Muscle layer of duodenum (tissue), 2 donors: Measurements from ENCODE around the gene ANKHD1.

Experiments used
- H3K27ac ChIP-seq: one replicate; pipeline ENCODE4 v1.7.0; 2013; ENCODE audit warnings: mild to moderate bottlenecking, low read length
- H3K27me3 ChIP-seq: one replicate; pipeline ENCODE4 v1.7.0; 2013; ENCODE audit warnings: low read depth, mild to moderate bottlenecking, control low read depth, low read length
- H3K36me3 ChIP-seq, 2 donors: one replicate each; pipeline ENCODE4 v1.7.0; 2013; ENCODE audit warnings: low read length in 2 of 2, control low read depth in 1 of 2, mild to moderate bottlenecking in 1 of 2; ENCODE audit not compliant: insufficient read depth in 2 of 2, control insufficient read depth in 1 of 2
- H3K4me1 ChIP-seq, 2 donors: one replicate each; pipeline ENCODE4 v1.7.0; 2013; ENCODE audit warnings: low read length in 2 of 2, mild to moderate bottlenecking in 2 of 2, control low read depth in 1 of 2, moderate library complexity in 1 of 2; ENCODE audit not compliant: insufficient read depth in 2 of 2, control insufficient read depth in 1 of 2
- H3K4me3 ChIP-seq, 2 donors: one replicate each; pipeline ENCODE4 v1.7.0; 2013; ENCODE audit warnings: low read length in 2 of 2, low read depth in 1 of 2, mild to moderate bottlenecking in 1 of 2
- H3K9me3 ChIP-seq, 2 donors: one replicate each; pipeline ENCODE4 v1.7.0; 2013; ENCODE audit warnings: low read length in 2 of 2, control low read depth in 1 of 2, mild to moderate bottlenecking in 1 of 2; ENCODE audit not compliant: control insufficient read depth in 1 of 2
- donor health status: healthy.

Gene ANKHD1

DNA sequence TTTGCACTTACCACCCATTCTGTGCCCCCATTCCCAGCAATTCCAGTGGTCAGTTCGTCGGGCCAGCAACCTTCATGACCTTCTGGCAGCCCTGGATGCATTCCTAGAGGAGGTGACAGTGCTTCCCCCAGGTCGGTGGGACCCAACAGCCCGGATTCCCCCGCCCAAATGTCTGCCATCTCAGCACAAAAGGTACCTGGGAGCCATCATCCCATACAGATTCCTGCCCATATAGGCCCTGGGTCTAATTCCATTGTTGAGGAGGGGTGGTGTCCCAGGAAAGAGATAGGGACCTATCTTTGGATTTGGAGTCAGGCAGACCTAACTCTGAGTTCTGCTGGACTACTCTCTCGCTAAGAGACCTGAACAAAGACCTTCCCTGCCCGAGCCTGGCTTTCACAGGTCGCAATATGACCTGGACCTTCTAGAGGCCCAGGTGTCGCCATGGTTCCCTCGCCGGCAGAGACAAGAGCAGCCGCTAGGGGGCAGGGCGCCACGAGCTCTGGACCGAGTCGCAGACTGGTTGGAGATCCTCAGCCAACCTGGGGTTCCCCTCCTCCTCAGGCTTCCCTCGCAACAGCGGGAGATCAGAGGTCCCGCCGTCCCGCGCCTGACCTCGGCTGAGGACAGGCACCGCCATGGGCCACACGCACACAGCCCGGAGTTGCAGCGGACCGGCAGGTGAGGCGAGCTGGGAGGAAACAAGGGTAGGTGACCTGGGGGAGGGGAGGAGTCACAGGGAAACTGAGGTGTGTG is 38.6 kb upstream of the ANKHD1 start:
- no peaks in the 10 kb centered on the region for H3K9me3 ChIP-seq
- H3K27me3 ChIP-seq = no peaks in the 10 kb centered on the region
- peak overlapping the region; percentile 37 to 52 for H3K4me3 ChIP-seq
- no peaks in the 10 kb centered on the region for H3K36me3 ChIP-seq
- H3K27ac ChIP-seq = no peak overlapping the region
- H3K4me1 ChIP-seq = peaks cover 0 to 5% of the 10 kb centered on the region in 2 donors

DNA sequence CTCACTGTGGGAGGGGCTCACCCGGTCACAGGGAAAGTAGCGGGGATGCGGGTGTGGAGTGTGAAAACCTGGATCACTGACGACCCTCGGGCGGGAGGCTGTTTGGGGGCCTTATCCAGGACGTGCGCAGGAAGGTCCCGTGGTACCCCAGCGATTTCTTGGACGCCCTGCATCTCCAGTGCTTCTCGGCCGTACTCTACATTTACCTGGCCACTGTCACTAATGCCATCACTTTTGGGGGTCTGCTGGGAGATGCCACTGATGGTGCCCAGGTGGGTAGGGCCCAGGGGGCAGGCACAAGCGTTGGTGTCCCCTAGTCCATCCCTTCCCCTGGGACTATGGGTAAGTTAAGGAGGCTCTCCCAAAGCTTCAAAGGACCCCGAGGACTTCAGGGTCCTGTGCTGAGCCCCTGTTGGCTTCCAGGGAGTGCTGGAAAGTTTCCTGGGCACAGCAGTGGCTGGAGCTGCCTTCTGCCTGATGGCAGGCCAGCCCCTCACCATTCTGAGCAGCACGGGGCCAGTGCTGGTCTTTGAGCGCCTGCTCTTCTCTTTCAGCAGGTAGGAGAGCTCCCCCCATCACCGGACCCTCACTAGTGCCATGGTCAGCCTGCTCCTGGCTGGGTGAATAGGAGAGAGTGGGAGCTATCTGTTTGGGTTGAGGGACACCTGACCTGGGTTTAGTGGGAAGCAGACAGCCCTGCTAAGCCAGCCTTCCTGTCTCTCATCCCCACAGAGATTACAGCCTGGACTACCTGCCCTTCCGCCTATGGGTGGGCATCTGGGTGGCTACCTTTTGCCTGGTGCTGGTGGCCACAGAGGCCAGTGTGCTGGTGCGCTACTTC is 37.8 kb upstream of the ANKHD1 start:
- Histone ChIP-seq H3K9me3 (no peaks in the 10 kb centered on the region), H3K27ac (no peak overlapping the region), H3K36me3 (no peaks in the 10 kb centered on the region), H3K4me1 (peaks cover 0 to 5% of the 10 kb centered on the region in 2 donors), H3K27me3 (no peaks in the 10 kb centered on the region), H3K4me3 (peak overlapping the region; percentile 37 to 52)

DNA sequence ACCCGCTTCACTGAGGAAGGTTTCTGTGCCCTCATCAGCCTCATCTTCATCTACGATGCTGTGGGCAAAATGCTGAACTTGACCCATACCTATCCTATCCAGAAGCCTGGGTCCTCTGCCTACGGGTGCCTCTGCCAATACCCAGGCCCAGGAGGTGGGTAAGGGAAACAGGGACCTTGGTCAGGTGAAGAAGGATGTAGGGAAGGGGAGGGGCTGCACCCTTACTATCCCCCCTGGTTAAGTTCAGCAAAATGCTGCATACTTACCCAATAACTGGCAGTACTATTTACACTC is 37.2 kb upstream of the ANKHD1 start:
- H3K4me1 ChIP-seq = peaks cover 0 to 5% of the 10 kb centered on the region in 2 donors
- H3K4me3 ChIP-seq = no peak overlapping the region
- H3K36me3 ChIP-seq = no peaks in the 10 kb centered on the region
- no peak overlapping the region for H3K27ac ChIP-seq
- H3K27me3 ChIP-seq = no peaks in the 10 kb centered on the region
- no peaks in the 10 kb centered on the region for H3K9me3 ChIP-seq

DNA sequence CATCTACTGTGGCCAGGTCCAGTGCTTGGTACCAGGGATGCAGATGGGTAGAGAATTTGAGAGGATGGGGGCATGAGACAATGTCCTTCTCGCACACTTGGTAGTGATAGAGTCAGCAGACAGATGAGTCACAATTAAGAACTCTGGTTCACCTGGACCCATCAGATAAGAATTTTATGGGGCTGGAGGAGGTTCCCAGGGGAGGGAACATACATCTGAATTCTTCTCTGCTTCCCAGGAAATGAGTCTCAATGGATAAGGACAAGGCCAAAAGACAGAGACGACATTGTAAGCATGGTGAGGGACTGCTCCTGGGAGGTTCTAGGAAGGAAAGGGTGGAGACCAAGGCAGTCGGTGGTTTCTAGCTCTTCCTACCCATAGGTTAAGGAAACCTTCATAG is 36.4 kb upstream of the ANKHD1 start:
- no peaks in the 10 kb centered on the region for H3K27me3 ChIP-seq
- H3K36me3 ChIP-seq = no peaks in the 10 kb centered on the region
- no peak overlapping the region for H3K4me3 ChIP-seq
- no peak overlapping the region for H3K27ac ChIP-seq
- no peaks in the 10 kb centered on the region for H3K9me3 ChIP-seq
- peaks cover 0 to 5% of the 10 kb centered on the region in 2 donors for H3K4me1 ChIP-seq

DNA sequence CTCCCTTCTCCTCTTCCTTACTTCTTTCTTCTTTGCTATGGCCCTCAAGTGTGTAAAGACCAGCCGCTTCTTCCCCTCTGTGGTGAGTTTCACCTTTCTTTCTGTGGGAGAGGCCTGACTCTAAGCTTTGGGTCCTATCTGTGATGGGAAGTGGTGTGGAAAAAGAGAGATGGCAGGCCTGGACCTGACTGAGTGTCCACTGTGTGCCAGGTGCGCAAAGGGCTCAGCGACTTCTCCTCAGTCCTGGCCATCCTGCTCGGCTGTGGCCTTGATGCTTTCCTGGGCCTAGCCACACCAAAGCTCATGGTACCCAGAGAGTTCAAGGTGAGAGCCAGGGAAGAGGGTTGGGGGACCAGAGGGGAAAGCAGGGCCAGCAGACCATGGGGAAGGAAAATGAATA is 35.7 kb upstream of the ANKHD1 start:
- no peaks in the 10 kb centered on the region for H3K27me3 ChIP-seq
- no peak overlapping the region for H3K4me3 ChIP-seq
- H3K27ac ChIP-seq = no peak overlapping the region
- H3K9me3 ChIP-seq = no peaks in the 10 kb centered on the region
- peaks cover 0 to 5% of the 10 kb centered on the region in 2 donors for H3K4me1 ChIP-seq
- H3K36me3 ChIP-seq = no peaks in the 10 kb centered on the region

DNA sequence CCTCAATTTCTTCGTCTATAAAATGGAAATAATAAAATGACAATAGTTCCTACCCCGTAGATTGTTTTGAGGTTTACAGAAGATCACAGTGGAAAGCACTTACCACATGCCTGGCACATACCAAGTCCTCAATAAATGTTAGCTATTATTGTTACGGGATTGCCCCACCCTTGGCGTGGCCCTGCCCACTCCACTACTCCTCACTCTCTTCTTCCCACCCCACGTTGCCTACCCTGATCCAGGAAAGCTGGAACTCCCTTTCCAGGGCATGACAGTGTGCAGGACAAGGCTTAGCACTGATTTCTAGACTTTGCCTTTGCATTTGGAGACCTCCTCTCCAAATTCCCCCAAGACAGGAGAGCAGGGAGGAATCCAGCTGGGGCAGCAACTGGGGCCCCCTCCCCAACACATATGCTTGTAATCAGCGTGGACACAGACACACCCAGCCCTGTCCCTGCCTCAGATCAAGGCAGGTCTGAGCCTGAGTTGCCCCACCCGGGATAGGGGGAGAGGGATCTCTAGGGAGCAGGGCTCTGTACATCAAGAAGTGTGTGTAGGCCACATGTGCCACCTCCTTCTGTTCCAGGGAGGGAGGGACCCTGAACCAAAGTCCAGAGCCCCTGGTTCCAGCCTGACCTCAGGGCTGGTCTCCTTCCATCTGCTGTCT is 34.9 kb upstream of the ANKHD1 start:
- H3K4me3 ChIP-seq = no peak overlapping the region
- H3K27me3 ChIP-seq = no peaks in the 10 kb centered on the region
- H3K36me3 ChIP-seq = no peaks in the 10 kb centered on the region
- H3K4me1 ChIP-seq = peaks cover 0 to 5% of the 10 kb centered on the region in 2 donors
- no peaks in the 10 kb centered on the region for H3K9me3 ChIP-seq
- H3K27ac ChIP-seq = no peak overlapping the region

DNA sequence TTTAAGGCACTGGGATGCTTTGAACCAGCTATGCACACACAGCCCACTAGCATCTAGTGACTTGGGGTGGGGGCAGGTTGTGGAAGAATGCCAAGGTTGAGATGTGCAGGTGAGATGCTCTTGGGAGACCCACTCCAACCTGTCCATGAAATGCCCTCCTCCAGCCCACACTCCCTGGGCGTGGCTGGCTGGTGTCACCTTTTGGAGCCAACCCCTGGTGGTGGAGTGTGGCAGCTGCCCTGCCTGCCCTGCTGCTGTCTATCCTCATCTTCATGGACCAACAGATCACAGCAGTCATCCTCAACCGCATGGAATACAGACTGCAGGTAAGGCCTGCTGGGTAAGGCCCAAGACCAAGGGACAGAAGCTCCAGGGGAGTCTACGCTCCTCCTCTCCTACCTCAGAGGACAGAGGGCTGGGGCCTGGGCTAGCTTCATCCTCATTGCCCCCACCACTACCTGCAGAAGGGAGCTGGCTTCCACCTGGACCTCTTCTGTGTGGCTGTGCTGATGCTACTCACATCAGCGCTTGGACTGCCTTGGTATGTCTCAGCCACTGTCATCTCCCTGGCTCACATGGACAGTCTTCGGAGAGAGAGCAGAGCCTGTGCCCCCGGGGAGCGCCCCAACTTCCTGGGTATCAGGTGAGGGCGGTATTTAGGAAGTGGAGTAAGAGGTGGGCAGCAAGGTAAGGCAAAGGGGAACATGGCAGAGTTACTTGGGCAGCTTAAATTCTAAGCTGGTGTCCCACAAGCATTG is 34.2 kb upstream of the ANKHD1 start:
- no peak overlapping the region for H3K27ac ChIP-seq
- H3K27me3 ChIP-seq = no peaks in the 10 kb centered on the region
- H3K4me3 ChIP-seq = no peak overlapping the region
- H3K9me3 ChIP-seq = no peaks in the 10 kb centered on the region
- H3K36me3 ChIP-seq = no peaks in the 10 kb centered on the region
- H3K4me1 ChIP-seq = peaks cover 0 to 6% of the 10 kb centered on the region in 2 donors

DNA sequence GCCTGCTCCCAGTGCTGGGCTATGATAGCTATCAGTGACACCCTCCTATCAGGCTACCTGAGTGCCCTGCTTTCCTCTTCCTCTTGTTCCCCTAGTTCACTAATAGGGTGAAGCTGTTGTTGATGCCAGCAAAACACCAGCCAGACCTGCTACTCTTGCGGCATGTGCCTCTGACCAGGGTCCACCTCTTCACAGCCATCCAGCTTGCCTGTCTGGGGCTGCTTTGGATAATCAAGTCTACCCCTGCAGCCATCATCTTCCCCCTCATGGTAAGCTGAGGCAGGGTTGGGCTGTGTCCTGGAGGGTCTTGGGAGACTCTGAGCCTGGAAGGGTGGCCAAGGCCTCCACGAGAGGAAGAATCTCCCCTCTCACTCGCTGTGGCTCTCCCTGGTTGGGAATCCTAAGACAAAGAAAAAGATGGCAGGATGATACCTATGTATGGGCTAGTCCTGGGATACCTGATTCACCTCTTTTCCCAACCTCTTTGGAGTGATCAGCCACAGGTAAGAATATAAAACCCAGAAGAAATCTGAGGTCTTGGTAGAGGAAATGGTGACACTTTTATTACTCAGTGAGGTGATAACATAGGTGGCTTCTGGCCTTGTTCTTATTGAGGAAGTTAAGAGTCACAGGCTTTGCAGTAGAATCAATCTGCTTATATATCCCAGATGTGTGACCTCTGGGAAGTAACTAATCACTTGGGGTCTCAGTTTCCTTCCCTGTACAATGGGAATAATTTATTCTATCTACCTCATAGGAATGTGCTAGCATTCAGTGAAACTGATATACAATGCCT is 30.1 kb upstream of the ANKHD1 start:
- Histone ChIP-seq H3K4me1 (peaks cover 3 to 10% of the 10 kb centered on the region in 2 donors), H3K36me3 (no peaks in the 10 kb centered on the region), H3K4me3 (no peak overlapping the region), H3K9me3 (no peaks in the 10 kb centered on the region), H3K27ac (no peak overlapping the region), H3K27me3 (no peaks in the 10 kb centered on the region)

DNA sequence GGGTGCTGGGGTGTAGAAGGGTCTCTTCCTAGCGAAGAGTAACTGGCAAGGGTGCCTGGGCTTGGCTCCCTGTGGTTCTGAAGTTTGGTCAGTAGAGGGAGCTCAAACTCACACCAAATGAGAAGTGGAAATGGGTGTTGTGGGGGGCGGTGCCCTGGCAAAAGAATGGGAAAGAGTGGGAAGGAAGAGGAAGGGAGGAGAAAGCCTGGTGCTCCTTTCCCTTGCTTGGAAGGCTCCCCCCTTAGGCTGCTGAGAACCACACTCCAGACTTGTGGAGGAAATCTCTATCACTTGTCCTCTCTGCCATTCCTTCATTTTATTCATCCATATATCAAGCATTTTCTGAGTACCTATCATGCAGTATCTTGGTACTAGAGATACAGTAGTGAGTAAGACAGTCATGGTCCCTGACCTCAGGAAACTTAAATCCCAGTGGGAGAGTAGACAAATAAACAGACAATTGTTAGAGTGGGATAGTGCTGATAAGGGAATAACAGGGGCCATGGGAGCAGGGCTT is 28.6 kb upstream of the ANKHD1 start:
- no peaks in the 10 kb centered on the region for H3K36me3 ChIP-seq
- H3K9me3 ChIP-seq = no peaks in the 10 kb centered on the region
- H3K4me1 ChIP-seq = peaks cover 3 to 10% of the 10 kb centered on the region in 2 donors
- H3K4me3 ChIP-seq = no peak overlapping the region
- H3K27ac ChIP-seq = no peak overlapping the region
- no peaks in the 10 kb centered on the region for H3K27me3 ChIP-seq

DNA sequence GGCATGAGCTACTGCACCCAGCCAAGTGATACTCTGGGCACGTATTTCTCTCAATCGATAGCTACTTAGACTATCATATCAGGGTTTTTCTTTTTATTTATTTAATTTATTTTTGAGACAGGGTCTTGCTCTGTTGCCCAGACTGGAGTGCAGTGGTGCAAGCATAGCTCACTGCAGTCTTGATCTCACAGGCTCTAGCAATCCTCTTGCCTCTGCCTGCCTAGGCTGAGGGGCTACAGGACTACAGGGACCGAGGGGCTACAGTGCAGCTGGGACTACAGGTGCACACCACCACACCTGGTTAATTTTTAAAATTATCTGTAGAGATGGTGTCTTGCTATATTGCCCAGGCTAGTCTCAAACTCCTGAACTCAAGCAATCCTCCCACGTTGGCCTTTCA is 20.3 kb upstream of the ANKHD1 start:
- Histone ChIP-seq H3K4me1 (no peaks in the 10 kb centered on the region), H3K27ac (no peak overlapping the region), H3K27me3 (no peaks in the 10 kb centered on the region), H3K9me3 (no peaks in the 10 kb centered on the region), H3K36me3 (no peaks in the 10 kb centered on the region), H3K4me3 (no peak overlapping the region)
